ENCODE measurements around the gene EYS.
"Not testable (repeated sequence)": the region's sequence is repeated elsewhere in the genome, so short reads cannot be mapped to it uniquely, and the experiment has no call there.

EYS gene

GRCh38 chr6:63844287-63844686, 1862.7 kb downstream of the EYS start:
- H3K4me1 Mint-ChIP-seq: no peaks in the 10 kb centered on the region
- no peaks in the 10 kb centered on the region for H3K27me3 Mint-ChIP-seq (ENCODE audit: low read depth, poor library complexity)
- no peak overlapping the region for H3K27ac Mint-ChIP-seq
- no peaks in the 10 kb centered on the region for H3K36me3 Mint-ChIP-seq (ENCODE audit: low read depth)
- peaks cover 4% of the 10 kb centered on the region for H3K9me3 Mint-ChIP-seq
- DNase-seq: no peak
- no peak overlapping the region for H3K4me3 Mint-ChIP-seq
- no peak for TF ChIP-seq CTCF (IDR thresholded peaks at IDR 0.05)

GRCh38 chr6:63839485-63839884, 1867.5 kb downstream of the EYS start:
- DNase-seq: no peak
- no peak for TF ChIP-seq CTCF (IDR thresholded peaks at IDR 0.05)
- no peaks in the 10 kb centered on the region for H3K4me1 Mint-ChIP-seq
- H3K4me3 Mint-ChIP-seq: no peak overlapping the region
- no peaks in the 10 kb centered on the region for H3K27me3 Mint-ChIP-seq (ENCODE audit: low read depth, poor library complexity)
- no peaks in the 10 kb centered on the region for H3K36me3 Mint-ChIP-seq (ENCODE audit: low read depth)
- peaks cover 4% of the 10 kb centered on the region for H3K9me3 Mint-ChIP-seq
- no peak overlapping the region for H3K27ac Mint-ChIP-seq

GRCh38 chr6:63828678-63829077, 1878.3 kb downstream of the EYS start:
- not testable (repeated sequence) for DNase-seq; H3K27ac Mint-ChIP-seq; H3K36me3 Mint-ChIP-seq (ENCODE audit: low read depth); H3K4me1 Mint-ChIP-seq; H3K27me3 Mint-ChIP-seq (ENCODE audit: low read depth, poor library complexity); H3K4me3 Mint-ChIP-seq
- peaks cover 53% of the 10 kb centered on the region for H3K9me3 Mint-ChIP-seq

DNA sequence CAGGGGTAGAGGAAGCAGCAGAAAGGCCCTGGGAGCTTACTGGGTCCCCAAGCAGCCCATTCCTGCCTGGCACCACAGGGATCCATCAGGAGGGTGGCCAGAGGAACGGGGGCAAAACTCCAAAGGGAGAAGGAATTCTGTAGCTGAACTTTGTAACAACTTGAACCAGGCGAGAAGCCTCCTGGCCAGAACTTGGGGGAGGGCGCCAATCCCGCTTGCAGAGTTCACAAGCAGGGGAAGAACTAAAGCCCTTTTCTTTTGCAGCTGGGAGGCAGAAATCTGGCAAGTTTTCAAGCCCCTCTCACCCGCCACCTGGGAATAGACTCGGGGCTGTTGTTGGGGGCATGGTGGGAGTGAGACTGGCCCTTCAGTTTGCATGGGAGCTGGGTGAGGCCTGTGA, 1882.3 kb downstream of the EYS start:
- peaks cover 31% of the 10 kb centered on the region for H3K9me3 Mint-ChIP-seq
- peaks cover 4% of the 10 kb centered on the region for H3K27me3 Mint-ChIP-seq (ENCODE audit: low read depth, poor library complexity)
- no peak for DNase-seq
- no peak for TF ChIP-seq CTCF (IDR thresholded peaks at IDR 0.05)
- H3K27ac Mint-ChIP-seq: no peak overlapping the region
- H3K4me3 Mint-ChIP-seq: no peak overlapping the region
- peaks cover 9% of the 10 kb centered on the region for H3K36me3 Mint-ChIP-seq (ENCODE audit: low read depth)
- no peaks in the 10 kb centered on the region for H3K4me1 Mint-ChIP-seq

- DNase-seq: no peak
- H3K27me3 Mint-ChIP-seq (ENCODE audit: low read depth, poor library complexity): no peaks in the 10 kb centered on the region
- no peaks in the 10 kb centered on the region for H3K4me1 Mint-ChIP-seq
- peaks cover 10% of the 10 kb centered on the region for H3K9me3 Mint-ChIP-seq
- no peak for TF ChIP-seq CTCF (IDR thresholded peaks at IDR 0.05)
- H3K27ac Mint-ChIP-seq: no peak overlapping the region
- H3K4me3 Mint-ChIP-seq: no peak overlapping the region
- H3K36me3 Mint-ChIP-seq (ENCODE audit: low read depth): no peaks in the 10 kb centered on the region
Measured at GRCh38 chr6:63821442-63821841, 1885.6 kb downstream of the EYS start.

GRCh38 chr6:63819831-63820230, 1887.2 kb downstream of the EYS start:
- no peak for TF ChIP-seq CTCF (IDR thresholded peaks at IDR 0.05)
- DNase-seq: no peak
- no peak overlapping the region for H3K4me3 Mint-ChIP-seq
- H3K27me3 Mint-ChIP-seq (ENCODE audit: low read depth, poor library complexity): no peaks in the 10 kb centered on the region
- no peaks in the 10 kb centered on the region for H3K36me3 Mint-ChIP-seq (ENCODE audit: low read depth)
- no peaks in the 10 kb centered on the region for H3K4me1 Mint-ChIP-seq
- no peak overlapping the region for H3K27ac Mint-ChIP-seq
- H3K9me3 Mint-ChIP-seq: no peaks in the 10 kb centered on the region
